NB4 (cell line): ENCODE results near the gene RASAL2.
A peak's percentile ranks its signal among the peaks of the same experiment; 100 is the strongest.

ENCODE experiments used
- DNase-seq: peaks from one replicate; pipeline ENCODE4 v3.0.0; 2010; ENCODE audit warnings: low read depth
- H3K4me3 ChIP-seq: one replicate; pipeline ENCODE4 v1.5.1; 2011; ENCODE audit warnings: mild to moderate bottlenecking, low read depth, low read length, moderate library complexity
- CTCF ChIP-seq: IDR thresholded peaks from one replicate; pipeline ENCODE4 v1.5.1; 2012; ENCODE audit warnings: low read depth, low read length
- MYC ChIP-seq: IDR thresholded peaks from 2 replicates; pipeline ENCODE4 v1.6.1; 2011; ENCODE audit warnings: low read depth, low read length
- POLR2A ChIP-seq: IDR thresholded peaks from 2 replicates; pipeline ENCODE4 v1.6.1; 2011; ENCODE audit warnings: mild to moderate bottlenecking; ENCODE audit not compliant: insufficient read length; ENCODE audit errors: extremely low read depth
- TF ChIP-seq, protein P1 (sequence below): IDR thresholded peaks from 2 replicates; pipeline ENCODE4 v1.6.1; 2011; ENCODE audit warnings: low read depth, low read length

RASAL2 gene

DNA sequence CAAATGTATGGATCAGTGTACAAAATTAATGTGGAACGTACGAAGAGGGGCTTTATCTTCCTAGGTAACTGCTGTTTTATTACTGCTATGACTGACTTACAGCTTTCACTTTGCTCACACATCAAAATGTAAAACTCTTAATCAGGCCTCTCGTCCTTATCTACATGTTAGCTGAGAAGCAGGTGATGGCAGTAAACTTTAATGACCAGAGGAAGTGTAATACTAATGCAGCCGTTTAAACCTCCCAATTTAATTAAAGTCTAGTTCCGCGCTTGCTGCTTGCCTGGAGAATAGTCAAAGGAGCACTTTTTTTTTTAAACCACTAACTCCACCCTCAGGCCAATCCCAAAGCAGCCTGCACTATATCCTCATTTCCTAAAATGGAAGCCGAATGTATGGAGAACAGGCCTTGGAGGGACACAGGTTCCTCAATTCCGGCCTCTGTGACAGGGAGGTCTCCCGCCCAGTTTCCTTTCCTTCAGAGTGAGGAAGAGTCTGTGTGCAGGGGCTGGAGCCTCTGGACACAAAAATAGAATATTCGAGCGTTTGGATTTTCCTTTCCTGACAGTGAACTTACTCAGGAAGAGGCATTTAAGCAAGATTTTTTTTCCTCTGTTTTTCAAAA, 36.7 kb upstream of the RASAL2 start:
- TF ChIP-seq CTCF (no peak), POLR2A (no peak), MYC (no peak)
- TF ChIP-seq, protein P1, sequence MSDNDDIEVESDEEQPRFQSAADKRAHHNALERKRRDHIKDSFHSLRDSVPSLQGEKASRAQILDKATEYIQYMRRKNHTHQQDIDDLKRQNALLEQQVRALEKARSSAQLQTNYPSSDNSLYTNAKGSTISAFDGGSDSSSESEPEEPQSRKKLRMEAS = no peak
- no peak overlapping the region for H3K4me3 ChIP-seq
- DNase-seq = no peak

GRCh38 chr1:178057912-178058534, 35.9 kb upstream of the RASAL2 start:
- H3K4me3 ChIP-seq = no peak overlapping the region
- DNase-seq = peak; percentile 64
- no peak for TF ChIP-seq POLR2A
- TF ChIP-seq, protein P1 = peak; percentile 86
- TF ChIP-seq MYC = peak; percentile 45; the same call in 1 of the 2 replicates

DNA sequence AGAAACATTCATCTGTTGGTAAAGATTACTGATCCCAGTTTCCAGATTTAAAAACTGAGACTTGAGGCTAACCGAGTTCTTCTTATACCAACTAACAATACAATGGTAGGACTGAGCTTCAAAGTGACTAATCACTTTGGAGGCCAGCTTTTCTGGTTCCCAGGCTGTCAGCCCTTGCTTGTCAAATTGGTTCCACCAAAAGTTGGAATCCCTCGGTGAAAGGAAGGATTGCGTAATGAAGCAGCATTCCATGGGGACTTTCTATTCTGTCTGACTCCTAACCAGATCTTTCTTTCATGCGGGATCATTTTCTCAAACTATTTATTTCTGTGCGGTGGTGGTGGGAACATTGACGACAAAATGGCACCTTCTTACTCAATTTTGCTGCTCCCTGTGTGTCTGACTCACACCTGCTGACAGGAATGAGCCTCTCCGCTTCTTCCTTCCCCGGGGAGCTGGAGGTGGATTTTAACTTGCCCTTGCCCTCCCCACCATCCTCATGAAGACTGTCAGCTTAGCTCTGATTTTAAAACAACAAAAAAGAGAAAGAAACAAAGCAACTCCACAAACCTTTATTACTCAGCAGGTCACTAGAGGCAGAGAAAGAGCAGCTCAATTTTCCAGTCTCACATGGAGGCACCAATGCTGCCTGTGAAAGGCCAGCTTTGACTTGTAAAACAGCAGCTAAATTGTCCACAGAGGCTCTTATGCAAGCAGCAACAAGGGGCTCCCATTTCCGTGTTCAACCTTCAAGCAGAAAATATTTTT, 32.9 kb upstream of the RASAL2 start:
- TF ChIP-seq, protein P1 = no peak
- TF ChIP-seq CTCF = no peak
- no peak for TF ChIP-seq POLR2A
- TF ChIP-seq MYC = no peak
- H3K4me3 ChIP-seq = no peak overlapping the region
- DNase-seq = peak; percentile 71

DNA sequence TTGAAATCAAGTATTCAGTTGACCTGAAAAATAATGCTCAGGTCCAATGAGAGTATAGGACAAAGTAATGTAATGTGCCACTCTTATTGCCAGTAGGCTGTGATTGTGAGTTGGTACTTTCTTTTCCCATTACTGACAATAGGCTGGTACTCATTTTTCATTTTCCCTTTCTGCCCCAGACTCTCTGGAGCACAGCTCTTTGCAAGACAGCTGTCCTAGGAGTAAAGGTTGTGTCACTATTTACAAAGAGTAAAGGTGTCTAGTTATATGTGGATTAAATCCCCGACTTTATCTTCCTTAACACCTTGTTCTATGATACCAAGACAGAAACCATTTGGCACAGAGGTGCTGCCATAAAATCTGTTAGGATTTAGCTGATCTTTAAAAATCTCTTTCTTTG, 32.3 kb upstream of the RASAL2 start:
- no peak overlapping the region for H3K4me3 ChIP-seq
- TF ChIP-seq, protein P1 = no peak
- TF ChIP-seq POLR2A = no peak
- TF ChIP-seq MYC = no peak
- TF ChIP-seq CTCF = no peak
- DNase-seq = no peak

GRCh38 chr1:178064191-178064821, 29.6 kb upstream of the RASAL2 start:
- no peak for TF ChIP-seq CTCF
- TF ChIP-seq POLR2A = no peak
- TF ChIP-seq, protein P1 = no peak
- TF ChIP-seq MYC = no peak
- no peak overlapping the region for H3K4me3 ChIP-seq
- DNase-seq = no peak

DNA sequence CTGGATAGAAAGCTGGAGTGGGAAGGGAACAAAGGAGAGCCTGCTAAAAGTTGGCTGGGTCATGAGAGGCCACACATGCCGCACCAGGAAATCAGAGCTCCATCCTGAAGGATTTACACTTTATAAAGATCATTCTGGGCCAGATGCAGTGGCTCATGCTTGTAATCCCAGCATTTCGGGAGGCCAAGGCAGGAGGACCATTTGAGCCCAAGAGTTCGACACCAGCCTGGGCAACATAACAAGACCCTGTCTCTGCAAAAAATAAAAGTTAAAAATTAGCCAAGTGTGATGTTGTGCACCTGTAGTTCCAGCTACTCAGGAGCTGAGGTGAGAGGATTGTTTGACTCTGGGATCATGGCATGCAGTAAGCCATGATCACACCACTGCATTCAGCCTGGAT, 28.7 kb upstream of the RASAL2 start:
- no peak for DNase-seq
- TF ChIP-seq, protein P1 = no peak
- TF ChIP-seq MYC (no peak), CTCF (no peak), POLR2A (no peak)
- H3K4me3 ChIP-seq = no peak overlapping the region
